ENCODE data around the gene USP31. TPM values are rescaled to one million over a fixed set of nuclear protein-coding genes. Genes with fewer than 3 reads are reported as not detected.

The USP31 gene
- total and polyA plus RNA-seq, 2 of the 13 experiments (the other 11 are each of a cell fraction or from before 2014, with no cell fraction given), result 22.5 to 23.3 TPM

- ATAC-seq, result peak; percentile 49
- WGBS (ENCODE audit: low lambda C conversion rate), result 60% methylated on average over 7 of the region's 7 CpGs
- CTCF ChIA-PET (ENCODE audit: low intra/inter-chr PET ratio, low total read pairs), result no interaction called here
- no peak for TF ChIP-seq ZKSCAN8 (CRISPR knock-in tag; IDR thresholded peaks at IDR 0.05; ENCODE audit: borderline replicate concordance)
- no peak for TF ChIP-seq ZNF549 (CRISPR knock-in tag; IDR thresholded peaks at IDR 0.05)
- no peak for TF ChIP-seq ATAD3A (CRISPR knock-in tag; IDR thresholded peaks at IDR 0.05)
- peak; percentile 10; the same call in 1 of the 2 replicates for TF ChIP-seq SAP130 (CRISPR knock-in tag; IDR thresholded peaks at IDR 0.05; ENCODE audit: low read depth)
- no peak for TF ChIP-seq RARA (CRISPR knock-in tag; IDR thresholded peaks at IDR 0.05)
- TF ChIP-seq SMARCC2 (IDR thresholded peaks at IDR 0.05), result no peak
- no peak for TF ChIP-seq NRL (CRISPR knock-in tag; IDR thresholded peaks at IDR 0.05; ENCODE audit: borderline replicate concordance)
- TF ChIP-seq AKAP8 (CRISPR knock-in tag; IDR thresholded peaks at IDR 0.05), result no peak
- TF ChIP-seq NPAS2 (CRISPR knock-in tag; IDR thresholded peaks at IDR 0.05; ENCODE audit: borderline replicate concordance), result no peak
- TF ChIP-seq SOX13 (IDR thresholded peaks at IDR 0.05), result no peak
- 0 out of 4 replicates have a peak, but pooled peaks of 1 of the 2 experiments have one; percentile 37 for TF ChIP-seq SOX13 (CRISPR knock-in tag; conservative IDR thresholded peaks at IDR 0.05 in 1 of 2, IDR thresholded peaks at IDR 0.05 in 1 of 2)
- TF ChIP-seq SMAD3 (CRISPR knock-in tag; IDR thresholded peaks at IDR 0.05), result no peak
- TF ChIP-seq ELF4 (CRISPR knock-in tag; IDR thresholded peaks at IDR 0.05; ENCODE audit: borderline replicate concordance), result 0 out of 2 replicates have a peak, but pooled peaks have one; percentile 34
- TF ChIP-seq ZSCAN20 (CRISPR knock-in tag; IDR thresholded peaks at IDR 0.05; ENCODE audit: borderline replicate concordance), result no peak
- TF ChIP-seq ZBTB2 (CRISPR knock-in tag; IDR thresholded peaks at IDR 0.05; ENCODE audit: low read depth), result no peak
- no peak for TF ChIP-seq KLF6 (CRISPR knock-in tag; IDR thresholded peaks at IDR 0.05)
- TF ChIP-seq ZNF256 (CRISPR knock-in tag; conservative IDR thresholded peaks at IDR 0.05), result no peak
- TF ChIP-seq FOXP1 (IDR thresholded peaks at IDR 0.05), result no peak
- TF ChIP-seq FOXP1 (CRISPR knock-in tag; IDR thresholded peaks at IDR 0.05), result peak; percentile 43
- TF ChIP-seq MZF1 (CRISPR knock-in tag; IDR thresholded peaks at IDR 0.05; ENCODE audit: borderline replicate concordance), result no peak
- no peak for TF ChIP-seq ZNF839 (CRISPR knock-in tag; IDR thresholded peaks at IDR 0.05; ENCODE audit: borderline replicate concordance)
- no peak for TF ChIP-seq HOXA9 (CRISPR knock-in tag; IDR thresholded peaks at IDR 0.05; ENCODE audit: borderline replicate concordance)
- TF ChIP-seq DZIP1 (CRISPR knock-in tag; IDR thresholded peaks at IDR 0.05), result no peak
Measured at GRCh38 chr16:23131931-23132621, 17.2 kb downstream of the USP31 start.

More at GRCh38 chr16:23131931-23132621, 17.2 kb downstream of the USP31 start:
- peaks cover 9% of the 10 kb centered on the region for H3K9me3 ChIP-seq (ENCODE audit: low read length)
- peaks cover 16% of the 10 kb centered on the region for H4K20me1 ChIP-seq (ENCODE audit: insufficient read depth, low read length)
- H3K4me1 ChIP-seq (ENCODE audit: insufficient read depth, low read length), result peaks cover 69% of the 10 kb centered on the region
- H2AFZ ChIP-seq (ENCODE audit: low read length), result no peak overlapping the region
- H3K79me2 ChIP-seq (ENCODE audit: insufficient read depth, low read length), result peaks cover 98% of the 10 kb centered on the region
- H3K9ac ChIP-seq (ENCODE audit: insufficient read depth, low read depth, low read length), result no peak overlapping the region
- FAIRE-seq (no peak), DNase-seq (ENCODE audit: low spot score) (no peak)
- H3K4me3 ChIP-seq (replicated peaks in 1 of 3; ENCODE audit: insufficient read depth in 1 of 3, low read depth in 2 of 3, low read length in 3 of 3), result no peak overlapping the region
- H3K27ac ChIP-seq (ENCODE audit: extremely low read length, insufficient read depth, low read length), result peak overlapping the region; percentile 16
- no TSS peak for BruUV-seq (replicated peaks)
- in situ Hi-C loops (cut with HindIII; ENCODE audit: extremely low pct_ligation_motif_present, low pct_unique_long_range_greater_than_20kb) (no loop called here), intact Hi-C loops (cut with micrococcal nuclease; ENCODE audit: unreplicated experiment) (no loop called here)
- H3K36me3 ChIP-seq (replicated peaks in 1 of 2; ENCODE audit: control insufficient read depth in 1 of 2, insufficient read depth in 2 of 2, low read length in 2 of 2), result no peaks in the 10 kb centered on the region
- no peaks in the 10 kb centered on the region for H3K27me3 ChIP-seq (ENCODE audit: control insufficient read depth in 1 of 2, insufficient read depth in 2 of 2, low read length in 2 of 2)
- H3K4me2 ChIP-seq (ENCODE audit: low read depth, low read length), result peak overlapping the region; percentile 2; the same call in 1 of the 2 replicates
- POLR2A ChIA-PET, result interaction anchor here (0.6 to 3.5 kb wide), 3 partner anchors 10 to 941 kb away, joined by 3 to 20 read pairs (median 4); no protein-coding TSS in a partner anchor

Data from HepG2 (cell line).